PC-9 (cell line): ENCODE data around the gene UBR1.

Experiments used
- CTCF ChIP-seq: fragments of 200-600 bp; sonication (generic); conservative IDR thresholded peaks from 2 replicates; pipeline ENCODE4 v1.6.1; 2017; ENCODE audit warnings: mixed run types, antibody characterized with exemption, mild to moderate bottlenecking, moderate library complexity
- EZH2 ChIP-seq: fragments of 200-600 bp; sonication (generic); IDR thresholded peaks from 2 replicates; pipeline ENCODE4 v1.8.0; 2017; ENCODE audit warnings: antibody characterized with exemption, low read depth

GRCh38 chr15:43151688-43152087 lies 45.9 kb upstream of the UBR1 start:
- no peak for TF ChIP-seq EZH2
- TF ChIP-seq CTCF, result no peak
